ENCODE results near the gene NAB2. TPM values are rescaled to one million over a fixed set of nuclear protein-coding genes. Genes with fewer than 3 reads are reported as not detected.
A peak's percentile ranks its signal among the peaks of the same experiment; 100 is the strongest.

NAB2 gene
- 88.7 and 107 TPM in 2 replicates for total RNA-seq (2014; rRNA removed; shearing (Covaris generic))
- polyA plus RNA-seq (2016; fragmentation: Nextera tagmentation; extraction: Ambion mirVana): 21.6 and 22.8 TPM in 2 replicates

- H2AFZ ChIP-seq: no peak within 1 kb of the TSS
- WGBS, 2 experiments (ENCODE audit: low coverage in 1 of 2, low lambda C conversion rate in 2 of 2, missing lambda C conversion rate in 2 of 2): 1 to 2% methylated on average over 30 to 90 of the region's 91 CpGs
- no peaks in the 10 kb centered on the region for H4K20me1 ChIP-seq (ENCODE audit: insufficient read depth)
- peak within 1 kb of the TSS; percentile 86 for H3K4me2 ChIP-seq (ENCODE audit: unreplicated experiment)
- in situ Hi-C loops (cut with MboI): no loop called here
- H3K9me3 ChIP-seq (ENCODE audit: low read depth): no peaks in the 10 kb centered on the region
- H3K9ac ChIP-seq: peak within 1 kb of the TSS; percentile 91
- peaks cover 34% of the 10 kb centered on the region for H3F3A ChIP-seq (ENCODE audit: insufficient read depth)
- H3K4me1 ChIP-seq (ENCODE audit: insufficient read depth): peaks cover 29% of the 10 kb centered on the region
- peak within 1 kb of the TSS; percentile 93 for H3K4me3 ChIP-seq
- no peaks in the 10 kb centered on the region for H3K27me3 ChIP-seq (replicated peaks; ENCODE audit: insufficient read depth)
- no peak for TF ChIP-seq EZH2 (IDR thresholded peaks at IDR 0.05; ENCODE audit: insufficient read depth, poor library complexity, severe bottlenecking)
- TF ChIP-seq EZH2phosphoT487 (IDR thresholded peaks at IDR 0.05; ENCODE audit: insufficient read depth, low read depth): no peak
- H3K9me2 ChIP-seq (ENCODE audit: insufficient read depth): no peaks in the 10 kb centered on the region
- H3K79me2 ChIP-seq (ENCODE audit: insufficient read depth): peaks cover 42% of the 10 kb centered on the region
- DNase-seq: peak; percentile 98
- peak within 1 kb of the TSS; percentile 99 for H3K27ac ChIP-seq
- H3K36me3 ChIP-seq (ENCODE audit: low read depth): peaks cover 21% of the 10 kb centered on the region
Observed at GRCh38 chr12:57088354-57089270, at the start of gene NAB2. Gene NAB2 (plus strand): TSS chr12:57089114. CDS start chr12:57089272, 158 bp downstream.

GRCh38 chr12:57040211-57040610 lies 48.7 kb upstream of the NAB2 start:
- Histone ChIP-seq H3K9ac (no peak overlapping the region), H3K4me3 (no peak overlapping the region), H3K27me3 (replicated peaks; ENCODE audit: insufficient read depth) (peaks cover 40% of the 10 kb centered on the region), H3K79me2 (ENCODE audit: insufficient read depth) (no peaks in the 10 kb centered on the region), H3K4me1 (ENCODE audit: insufficient read depth) (no peaks in the 10 kb centered on the region), H3K4me2 (ENCODE audit: unreplicated experiment) (no peak overlapping the region), H3K9me3 (ENCODE audit: low read depth) (no peaks in the 10 kb centered on the region), H3K36me3 (ENCODE audit: low read depth) (no peaks in the 10 kb centered on the region), H3F3A (ENCODE audit: insufficient read depth) (no peaks in the 10 kb centered on the region), H3K27ac (no peak overlapping the region), H4K20me1 (ENCODE audit: insufficient read depth) (no peaks in the 10 kb centered on the region), H2AFZ (no peak overlapping the region), H3K9me2 (ENCODE audit: insufficient read depth) (no peaks in the 10 kb centered on the region)
- no peak for DNase-seq
- no peak for TF ChIP-seq EZH2 (IDR thresholded peaks at IDR 0.05; ENCODE audit: insufficient read depth, poor library complexity, severe bottlenecking)
- no peak for TF ChIP-seq EZH2phosphoT487 (IDR thresholded peaks at IDR 0.05; ENCODE audit: insufficient read depth, low read depth)
- 50 to 56% methylated on average over 4 of the region's 4 CpGs for WGBS, 2 experiments (ENCODE audit: low coverage in 1 of 2, low lambda C conversion rate in 2 of 2, missing lambda C conversion rate in 2 of 2)
- in situ Hi-C loops (cut with MboI): no loop called here

DNA sequence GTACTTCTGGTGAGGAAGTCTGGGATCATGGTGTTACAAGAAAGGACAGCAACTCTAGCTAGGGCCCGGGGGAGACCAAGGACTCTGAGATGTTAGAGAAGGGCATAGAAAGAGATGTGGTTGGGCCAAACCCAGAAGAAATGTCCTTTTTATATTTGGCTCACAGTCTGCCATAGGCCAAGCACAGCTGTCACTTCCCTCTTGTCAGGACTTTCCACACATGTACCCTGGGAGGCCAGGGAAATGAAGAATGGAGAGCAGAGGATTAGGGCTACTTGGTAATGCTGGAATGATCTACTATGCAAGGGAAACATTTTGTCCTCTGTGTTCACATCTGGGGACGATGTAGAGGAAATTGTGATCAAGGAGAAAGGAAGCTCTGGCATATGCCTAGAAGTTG lies 48.2 kb upstream of the NAB2 start:
- in situ Hi-C loops (cut with MboI): no loop called here
- H3K27me3 ChIP-seq (replicated peaks; ENCODE audit: insufficient read depth): peaks cover 40% of the 10 kb centered on the region
- H3K9ac ChIP-seq: no peak overlapping the region

GRCh38 chr12:57042695-57043094 lies 46.2 kb upstream of the NAB2 start:
- H2AFZ ChIP-seq: no peak overlapping the region
- H3K4me3 ChIP-seq: no peak overlapping the region
- no peaks in the 10 kb centered on the region for H4K20me1 ChIP-seq (ENCODE audit: insufficient read depth)
- no peaks in the 10 kb centered on the region for H3K9me2 ChIP-seq (ENCODE audit: insufficient read depth)
- H3K9me3 ChIP-seq (ENCODE audit: low read depth): no peaks in the 10 kb centered on the region
- H3F3A ChIP-seq (ENCODE audit: insufficient read depth): no peaks in the 10 kb centered on the region
- H3K9ac ChIP-seq: no peak overlapping the region
- H3K36me3 ChIP-seq (ENCODE audit: low read depth): no peaks in the 10 kb centered on the region
- in situ Hi-C loops (cut with MboI): no loop called here
- peaks cover 44% of the 10 kb centered on the region for H3K27me3 ChIP-seq (replicated peaks; ENCODE audit: insufficient read depth)
- H3K4me2 ChIP-seq (ENCODE audit: unreplicated experiment): no peak overlapping the region
- 80 to 93% methylated on average over 2 of the region's 2 CpGs for WGBS, 2 experiments (ENCODE audit: low coverage in 1 of 2, low lambda C conversion rate in 2 of 2, missing lambda C conversion rate in 2 of 2)
- no peak for DNase-seq
- no peaks in the 10 kb centered on the region for H3K79me2 ChIP-seq (ENCODE audit: insufficient read depth)
- no peak for TF ChIP-seq EZH2phosphoT487 (IDR thresholded peaks at IDR 0.05; ENCODE audit: insufficient read depth, low read depth)
- no peak overlapping the region for H3K27ac ChIP-seq
- 0 out of 2 replicates have a peak, but pooled peaks cover 1% of the 10 kb centered on the region for H3K4me1 ChIP-seq (ENCODE audit: insufficient read depth)

More for the DNA sequence above, 48.2 kb upstream of the NAB2 start:
- Histone ChIP-seq H3K36me3 (ENCODE audit: low read depth) (no peaks in the 10 kb centered on the region), H4K20me1 (ENCODE audit: insufficient read depth) (no peaks in the 10 kb centered on the region), H3K4me1 (ENCODE audit: insufficient read depth) (no peaks in the 10 kb centered on the region), H3K4me2 (ENCODE audit: unreplicated experiment) (no peak overlapping the region), H3K27ac (no peak overlapping the region), H3K9me3 (ENCODE audit: low read depth) (no peaks in the 10 kb centered on the region), H3K4me3 (no peak overlapping the region), H3K79me2 (ENCODE audit: insufficient read depth) (no peaks in the 10 kb centered on the region), H3K9me2 (ENCODE audit: insufficient read depth) (no peaks in the 10 kb centered on the region), H3F3A (ENCODE audit: insufficient read depth) (no peaks in the 10 kb centered on the region), H2AFZ (no peak overlapping the region)
- 39 to 44% methylated on average over 2 of the region's 2 CpGs for WGBS, 2 experiments (ENCODE audit: low coverage in 1 of 2, low lambda C conversion rate in 2 of 2, missing lambda C conversion rate in 2 of 2)
- TF ChIP-seq EZH2phosphoT487 (IDR thresholded peaks at IDR 0.05; ENCODE audit: insufficient read depth, low read depth) (no peak), EZH2 (IDR thresholded peaks at IDR 0.05; ENCODE audit: insufficient read depth, poor library complexity, severe bottlenecking) (no peak)
- DNase-seq: no peak

All from GM23248 (cell line).